ENCODE measurements around the gene CRADD.

GRCh38 chr12:93813186-93813585 is 136.0 kb downstream of the CRADD start:
- TF ChIP-seq POLR2A (IDR thresholded peaks at IDR 0.05; ENCODE audit: low read length) (no peak), GATA1 (IDR thresholded peaks at IDR 0.05; ENCODE audit: low read depth, low read length) (no peak)
